Stimulated activated memory B cell treated with anti-CD40 and anti-IgM and Interleukin-4, amounts not matched to agents 10 μg/mL and 1 μg/mL and 100 μg/mL, for 72 hours (primary cell): Measurements from ENCODE around the gene TTLL1.
"Not testable (repeated sequence)": the region's sequence is repeated elsewhere in the genome, so short reads cannot be mapped to it uniquely, and the experiment has no call there.

Experiments used
- ATAC-seq: fragments of 150-1000 bp; cut with Tn5 transposase; 2 replicates; pipeline ENCODE4 v1.10.0; 2021
- H3K27ac Mint-ChIP-seq: one replicate; pipeline ENCODE4 v1.8.0; 2022; ENCODE audit warnings: mild to moderate bottlenecking, mixed read lengths
- H3K27me3 Mint-ChIP-seq: one replicate; pipeline ENCODE4 v1.8.0; 2022; ENCODE audit warnings: mixed read lengths
- H3K36me3 Mint-ChIP-seq: one replicate; pipeline ENCODE4 v1.8.0; 2022; ENCODE audit warnings: mixed read lengths
- H3K4me1 Mint-ChIP-seq: one replicate; pipeline ENCODE4 v1.8.0; 2022; ENCODE audit warnings: mixed read lengths
- H3K4me3 Mint-ChIP-seq: one replicate; pipeline ENCODE4 v1.8.0; 2022; ENCODE audit warnings: mild to moderate bottlenecking, moderate library complexity, mixed read lengths
- H3K9me3 Mint-ChIP-seq: one replicate; pipeline ENCODE4 v1.8.0; 2022; ENCODE audit warnings: mixed read lengths

Gene TTLL1

DNA sequence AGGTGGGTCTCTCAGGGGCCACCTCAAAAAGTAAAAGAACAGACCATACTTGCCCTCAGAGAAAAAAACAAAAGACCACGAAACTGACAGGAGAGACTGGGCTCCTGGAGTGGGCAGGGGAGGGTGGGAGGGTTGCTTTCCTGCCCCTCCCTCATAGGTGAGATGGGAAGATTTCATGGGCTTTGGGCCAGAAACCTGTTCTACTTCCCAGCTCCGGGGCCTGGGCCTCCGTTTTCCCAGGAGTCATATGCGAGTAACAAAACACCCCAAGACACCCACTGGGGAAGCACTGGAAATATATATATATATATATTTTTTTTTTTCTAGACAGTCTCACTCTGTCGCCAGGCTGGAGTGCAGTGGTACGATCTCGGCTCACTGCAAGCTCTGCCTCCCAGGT, 31.6 kb downstream of the TTLL1 start:
- no peak for ATAC-seq
- no peak overlapping the region for H3K4me3 Mint-ChIP-seq
- H3K9me3 Mint-ChIP-seq = no peaks in the 10 kb centered on the region
- H3K27ac Mint-ChIP-seq = no peak overlapping the region
- no peaks in the 10 kb centered on the region for H3K27me3 Mint-ChIP-seq
- peaks cover 14% of the 10 kb centered on the region for H3K36me3 Mint-ChIP-seq
- no peaks in the 10 kb centered on the region for H3K4me1 Mint-ChIP-seq

DNA sequence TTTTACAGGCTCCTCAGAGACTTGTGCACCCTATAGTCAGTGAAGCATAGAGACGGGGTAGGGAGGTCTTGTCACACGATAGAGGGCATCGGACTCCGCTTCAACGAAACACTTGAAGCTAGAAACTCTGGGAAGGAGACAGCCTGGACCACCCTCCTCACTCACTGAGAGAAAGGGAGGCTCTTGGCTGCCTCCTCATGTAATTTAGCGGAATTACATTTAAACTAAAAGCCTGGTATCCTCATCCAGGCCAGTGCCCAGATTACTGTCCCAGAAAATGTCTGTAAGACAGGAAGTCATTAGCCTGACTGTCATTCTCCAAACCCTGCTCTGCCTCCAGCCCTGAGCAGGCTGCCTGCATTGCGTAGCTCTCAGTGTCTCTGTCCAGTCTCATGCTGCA, 36.0 kb downstream of the TTLL1 start:
- no peak overlapping the region for H3K4me3 Mint-ChIP-seq
- H3K36me3 Mint-ChIP-seq = peaks cover 8% of the 10 kb centered on the region
- H3K27me3 Mint-ChIP-seq = no peaks in the 10 kb centered on the region
- no peak overlapping the region for H3K27ac Mint-ChIP-seq
- no peaks in the 10 kb centered on the region for H3K9me3 Mint-ChIP-seq
- no peaks in the 10 kb centered on the region for H3K4me1 Mint-ChIP-seq
- no peak for ATAC-seq

DNA sequence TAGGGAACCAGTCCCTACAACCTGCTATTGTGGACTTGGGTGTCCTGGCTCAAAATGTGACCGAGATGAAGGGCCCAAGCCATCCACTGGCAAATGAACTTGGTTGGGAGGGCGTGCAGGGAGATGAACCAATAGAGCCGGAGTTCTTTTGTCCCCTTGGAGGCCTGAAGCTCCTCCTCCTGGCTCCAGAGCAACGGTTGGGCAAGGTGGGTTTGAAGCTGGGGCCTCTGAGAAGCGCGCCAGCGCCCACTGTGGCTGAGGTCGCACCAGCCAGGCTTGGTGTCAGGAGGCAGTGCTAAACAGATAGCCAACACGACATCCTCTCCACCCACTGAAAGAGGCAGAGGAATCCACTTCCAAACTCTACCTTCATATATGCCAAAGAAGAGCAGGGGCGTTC, 38.2 kb downstream of the TTLL1 start:
- ATAC-seq = no peak
- Mint-ChIP-seq H3K9me3 (no peaks in the 10 kb centered on the region), H3K27ac (no peak overlapping the region), H3K27me3 (no peaks in the 10 kb centered on the region), H3K36me3 (peaks cover 8% of the 10 kb centered on the region), H3K4me1 (no peaks in the 10 kb centered on the region), H3K4me3 (no peak overlapping the region)

DNA sequence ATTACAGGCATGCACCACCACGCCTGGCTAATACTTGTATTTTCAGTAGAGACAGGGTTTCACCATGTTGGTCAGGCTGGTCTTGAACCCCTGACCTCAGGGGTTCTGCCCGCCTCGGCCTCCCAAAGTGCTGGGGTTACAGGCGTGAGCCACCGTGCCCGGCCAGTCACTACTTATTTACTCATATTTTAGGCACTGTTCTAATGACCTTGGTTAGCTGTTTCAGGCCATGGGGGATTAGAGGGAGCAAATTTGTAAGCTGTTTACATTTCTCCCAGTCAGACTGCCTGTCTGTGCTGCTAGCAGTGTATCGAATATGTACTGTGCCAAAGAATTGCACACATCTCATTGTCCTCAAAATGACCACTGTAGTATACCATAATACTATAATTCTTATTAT, 41.6 kb downstream of the TTLL1 start:
- Mint-ChIP-seq H3K4me3 (no peak overlapping the region), H3K9me3 (no peaks in the 10 kb centered on the region), H3K27ac (no peak overlapping the region), H3K27me3 (no peaks in the 10 kb centered on the region), H3K4me1 (no peaks in the 10 kb centered on the region), H3K36me3 (peaks cover 8% of the 10 kb centered on the region)
- no peak for ATAC-seq

DNA sequence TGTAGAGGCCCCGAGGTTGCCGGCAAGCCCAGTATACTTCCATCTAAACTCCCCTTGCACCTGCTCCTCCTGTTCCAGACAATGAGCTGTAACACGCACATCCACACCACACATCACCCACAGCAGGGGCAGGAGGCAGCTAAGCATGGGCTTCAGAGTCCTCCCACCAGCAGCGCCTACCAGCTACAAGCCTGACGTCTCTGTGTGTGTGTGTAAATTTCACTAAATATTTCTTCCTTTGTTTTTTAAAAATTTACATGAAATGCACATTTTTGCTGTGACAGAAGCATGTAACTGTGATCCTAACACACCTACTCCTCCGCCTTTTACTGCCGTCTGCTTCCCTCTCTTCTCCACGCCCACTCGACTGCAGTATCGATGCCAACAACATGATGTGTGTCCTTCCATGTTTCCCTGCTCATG, 44.9 kb downstream of the TTLL1 start:
- H3K4me1 Mint-ChIP-seq = no peaks in the 10 kb centered on the region
- no peak overlapping the region for H3K27ac Mint-ChIP-seq
- H3K27me3 Mint-ChIP-seq = no peaks in the 10 kb centered on the region
- no peaks in the 10 kb centered on the region for H3K36me3 Mint-ChIP-seq
- H3K4me3 Mint-ChIP-seq = no peak overlapping the region
- no peaks in the 10 kb centered on the region for H3K9me3 Mint-ChIP-seq
- ATAC-seq = no peak

DNA sequence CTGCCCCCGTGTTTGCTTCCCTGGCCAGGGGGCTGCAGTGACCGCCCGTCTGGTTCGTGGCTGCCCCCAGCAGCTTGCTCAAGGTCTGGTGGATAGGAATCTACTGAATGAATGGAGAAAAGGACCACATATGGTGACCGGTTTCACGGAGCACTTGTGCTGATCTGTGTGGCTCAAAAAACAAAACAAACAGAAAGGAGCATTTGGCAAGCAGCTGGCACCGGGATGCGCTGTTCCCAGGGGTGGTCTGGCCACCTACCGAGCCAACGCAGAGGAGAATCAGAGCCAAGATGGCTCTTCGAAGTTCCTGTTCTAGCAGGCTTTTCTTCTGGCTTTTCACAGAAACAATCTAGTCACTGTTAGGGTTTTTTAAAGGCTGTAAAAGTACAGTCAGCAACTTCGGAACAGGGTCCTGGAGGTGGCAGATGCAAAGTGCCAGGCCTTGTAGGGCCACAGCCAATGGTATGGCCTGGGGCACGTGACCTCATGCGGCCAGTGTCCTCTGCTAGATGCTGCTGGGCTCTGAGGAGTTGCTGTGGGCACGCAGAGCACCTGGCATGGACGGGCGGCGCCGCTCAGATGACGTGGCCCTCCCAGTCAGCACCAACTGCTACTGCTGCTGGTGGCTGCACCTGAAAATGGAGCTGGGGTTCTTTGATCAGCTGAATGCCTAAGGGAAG, 47.0 kb downstream of the TTLL1 start:
- ATAC-seq = no peak
- H3K27ac Mint-ChIP-seq = no peak overlapping the region
- no peaks in the 10 kb centered on the region for H3K36me3 Mint-ChIP-seq
- no peak overlapping the region for H3K4me3 Mint-ChIP-seq
- no peaks in the 10 kb centered on the region for H3K9me3 Mint-ChIP-seq
- H3K4me1 Mint-ChIP-seq = no peaks in the 10 kb centered on the region
- no peaks in the 10 kb centered on the region for H3K27me3 Mint-ChIP-seq

DNA sequence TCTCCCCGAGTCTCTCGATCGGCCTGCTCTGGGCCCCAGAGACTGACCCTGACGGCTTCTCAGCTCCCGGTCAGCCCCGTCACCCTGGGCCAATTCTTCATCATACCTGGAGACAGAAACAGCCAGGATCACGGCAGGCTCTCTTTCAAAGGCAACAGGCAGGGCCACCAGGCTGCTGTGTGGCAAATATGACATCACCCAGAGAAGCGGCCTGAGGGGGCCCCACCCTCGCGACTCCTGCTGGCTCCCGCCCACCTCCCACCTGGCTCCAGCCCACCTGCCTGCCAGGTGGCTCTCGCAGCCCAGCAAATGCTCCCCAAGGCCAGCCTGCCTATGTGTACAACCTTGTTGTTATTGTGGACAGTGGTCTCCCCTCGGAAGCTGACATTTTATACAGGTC, 49.4 kb downstream of the TTLL1 start:
- no peaks in the 10 kb centered on the region for H3K27me3 Mint-ChIP-seq
- no peak overlapping the region for H3K4me3 Mint-ChIP-seq
- no peaks in the 10 kb centered on the region for H3K4me1 Mint-ChIP-seq
- H3K27ac Mint-ChIP-seq = no peak overlapping the region
- no peaks in the 10 kb centered on the region for H3K9me3 Mint-ChIP-seq
- no peak for ATAC-seq
- H3K36me3 Mint-ChIP-seq = no peaks in the 10 kb centered on the region

DNA sequence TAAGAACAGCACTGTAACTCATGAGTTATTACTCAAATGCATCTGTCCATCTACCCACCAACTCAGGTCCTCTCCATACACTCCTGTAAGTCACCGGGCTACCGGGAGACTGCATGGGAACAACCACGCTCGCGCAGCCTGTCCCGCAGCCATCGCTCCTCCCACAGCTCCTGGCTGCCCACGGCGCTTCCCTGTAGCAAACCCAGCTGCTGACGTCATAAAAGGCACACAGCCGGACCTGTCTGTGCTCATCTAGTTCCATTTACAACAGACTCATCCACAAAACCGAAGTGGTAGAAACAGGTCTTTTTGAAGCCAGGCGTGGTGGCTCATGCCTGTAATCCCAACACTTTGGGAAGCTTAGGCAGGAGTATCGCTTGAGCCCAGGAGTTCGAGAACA, 50.9 kb downstream of the TTLL1 start:
- Mint-ChIP-seq H3K27me3 (no peaks in the 10 kb centered on the region), H3K9me3 (no peaks in the 10 kb centered on the region), H3K4me3 (no peak overlapping the region), H3K36me3 (no peaks in the 10 kb centered on the region), H3K27ac (no peak overlapping the region), H3K4me1 (peaks cover 7% of the 10 kb centered on the region)
- no peak for ATAC-seq

DNA sequence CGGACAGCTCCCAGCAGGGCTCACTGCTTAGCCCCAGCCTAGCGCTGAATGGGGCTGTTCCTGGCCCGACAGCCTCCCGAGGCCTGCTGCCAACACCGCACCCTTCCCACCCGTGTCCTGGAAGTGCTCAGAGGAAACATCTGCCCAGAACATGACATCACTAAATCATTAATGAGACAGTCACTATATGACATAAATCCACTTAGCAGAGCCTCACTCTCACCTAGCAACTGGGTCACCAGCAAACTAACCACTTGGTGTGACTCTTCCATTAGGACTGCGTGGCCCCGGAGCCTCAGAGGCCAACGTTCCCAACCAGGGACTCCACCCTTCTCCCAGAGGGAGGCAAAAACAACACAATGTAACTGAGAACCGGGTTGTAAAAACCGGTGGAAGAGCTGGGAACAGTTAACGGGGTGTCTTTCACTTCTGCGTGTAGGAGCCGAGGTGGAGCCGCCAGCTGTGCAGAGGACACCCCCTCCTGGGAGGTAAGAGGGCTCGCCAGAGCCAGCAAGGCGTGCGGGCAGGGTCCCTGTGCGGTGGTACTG, 52.8 kb downstream of the TTLL1 start:
- no peaks in the 10 kb centered on the region for H3K9me3 Mint-ChIP-seq
- H3K27me3 Mint-ChIP-seq = peaks cover 2% of the 10 kb centered on the region
- ATAC-seq = no peak
- peaks cover 7% of the 10 kb centered on the region for H3K4me1 Mint-ChIP-seq
- H3K4me3 Mint-ChIP-seq = no peak overlapping the region
- no peaks in the 10 kb centered on the region for H3K36me3 Mint-ChIP-seq
- no peak overlapping the region for H3K27ac Mint-ChIP-seq

DNA sequence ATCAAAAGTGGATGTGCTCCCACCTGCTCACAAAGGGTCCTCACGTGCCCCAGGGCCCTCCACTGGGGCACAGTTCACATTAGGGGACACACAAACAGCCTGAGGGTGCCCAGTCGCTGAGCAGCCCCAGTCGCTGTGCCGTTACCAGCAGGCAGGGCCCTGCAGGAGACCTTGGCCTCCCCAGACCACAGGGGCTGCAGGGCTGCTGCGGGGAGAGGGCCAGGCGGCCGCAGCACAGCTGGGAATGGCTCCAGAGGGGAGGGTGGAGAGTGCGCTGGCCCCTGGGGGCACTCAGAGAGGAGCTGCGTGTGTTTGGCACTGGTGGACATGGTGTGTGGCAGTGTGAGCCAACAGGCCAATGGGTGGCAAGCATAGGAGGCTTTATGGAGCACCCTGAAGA, 53.9 kb downstream of the TTLL1 start:
- ATAC-seq = no peak
- Mint-ChIP-seq H3K27me3 (peaks cover 13% of the 10 kb centered on the region), H3K4me3 (no peak overlapping the region), H3K4me1 (peaks cover 7% of the 10 kb centered on the region), H3K27ac (no peak overlapping the region), H3K36me3 (no peaks in the 10 kb centered on the region), H3K9me3 (no peaks in the 10 kb centered on the region)

DNA sequence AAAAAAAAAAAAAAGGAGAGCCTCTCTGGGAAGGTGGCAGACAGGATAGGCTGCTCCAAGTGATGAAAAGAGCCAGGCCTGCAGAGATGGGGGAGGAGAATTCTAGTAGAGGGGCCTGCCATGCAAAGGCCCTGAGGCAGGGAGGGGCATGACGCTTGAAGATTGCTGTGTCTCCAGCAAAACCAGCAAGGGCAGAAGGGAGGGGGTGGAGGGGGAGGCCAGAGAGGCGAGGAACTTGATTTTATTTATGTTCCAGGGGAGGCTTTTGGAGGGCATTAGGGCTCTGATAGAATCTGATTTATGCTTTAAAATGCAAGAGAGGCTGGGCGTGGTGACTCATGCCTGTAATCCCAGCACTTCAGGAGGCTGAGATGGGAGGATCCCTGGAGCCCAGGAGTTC, 57.6 kb downstream of the TTLL1 start:
- ATAC-seq = no peak
- peaks cover 16% of the 10 kb centered on the region for H3K27me3 Mint-ChIP-seq
- peaks cover 7% of the 10 kb centered on the region for H3K4me1 Mint-ChIP-seq
- H3K27ac Mint-ChIP-seq = no peak overlapping the region
- H3K36me3 Mint-ChIP-seq = no peaks in the 10 kb centered on the region
- no peaks in the 10 kb centered on the region for H3K9me3 Mint-ChIP-seq
- H3K4me3 Mint-ChIP-seq = no peak overlapping the region

DNA sequence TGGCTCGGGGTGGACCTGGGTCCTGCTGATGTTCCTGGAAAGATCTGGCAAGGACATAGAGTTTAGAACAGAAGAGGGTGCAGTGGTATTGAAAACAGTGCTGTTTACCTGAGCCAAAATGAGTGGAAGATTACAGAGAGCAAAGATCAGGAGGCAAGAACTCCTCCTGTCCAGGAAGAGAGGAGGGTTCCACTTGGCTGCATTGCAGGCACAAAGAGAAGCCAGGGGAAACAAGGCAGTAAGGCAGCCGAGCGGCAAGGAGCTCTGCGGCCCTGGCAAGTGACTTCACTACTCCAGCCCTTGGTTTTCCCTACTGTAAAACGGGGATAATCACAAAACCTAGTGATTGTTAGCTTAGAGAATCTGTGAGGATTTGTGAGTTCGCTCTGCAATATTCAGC, 70.6 kb downstream of the TTLL1 start:
- no peak overlapping the region for H3K4me3 Mint-ChIP-seq
- no peak for ATAC-seq
- peaks cover 18% of the 10 kb centered on the region for H3K4me1 Mint-ChIP-seq
- no peaks in the 10 kb centered on the region for H3K36me3 Mint-ChIP-seq
- no peaks in the 10 kb centered on the region for H3K27me3 Mint-ChIP-seq
- H3K27ac Mint-ChIP-seq = no peak overlapping the region
- no peaks in the 10 kb centered on the region for H3K9me3 Mint-ChIP-seq

DNA sequence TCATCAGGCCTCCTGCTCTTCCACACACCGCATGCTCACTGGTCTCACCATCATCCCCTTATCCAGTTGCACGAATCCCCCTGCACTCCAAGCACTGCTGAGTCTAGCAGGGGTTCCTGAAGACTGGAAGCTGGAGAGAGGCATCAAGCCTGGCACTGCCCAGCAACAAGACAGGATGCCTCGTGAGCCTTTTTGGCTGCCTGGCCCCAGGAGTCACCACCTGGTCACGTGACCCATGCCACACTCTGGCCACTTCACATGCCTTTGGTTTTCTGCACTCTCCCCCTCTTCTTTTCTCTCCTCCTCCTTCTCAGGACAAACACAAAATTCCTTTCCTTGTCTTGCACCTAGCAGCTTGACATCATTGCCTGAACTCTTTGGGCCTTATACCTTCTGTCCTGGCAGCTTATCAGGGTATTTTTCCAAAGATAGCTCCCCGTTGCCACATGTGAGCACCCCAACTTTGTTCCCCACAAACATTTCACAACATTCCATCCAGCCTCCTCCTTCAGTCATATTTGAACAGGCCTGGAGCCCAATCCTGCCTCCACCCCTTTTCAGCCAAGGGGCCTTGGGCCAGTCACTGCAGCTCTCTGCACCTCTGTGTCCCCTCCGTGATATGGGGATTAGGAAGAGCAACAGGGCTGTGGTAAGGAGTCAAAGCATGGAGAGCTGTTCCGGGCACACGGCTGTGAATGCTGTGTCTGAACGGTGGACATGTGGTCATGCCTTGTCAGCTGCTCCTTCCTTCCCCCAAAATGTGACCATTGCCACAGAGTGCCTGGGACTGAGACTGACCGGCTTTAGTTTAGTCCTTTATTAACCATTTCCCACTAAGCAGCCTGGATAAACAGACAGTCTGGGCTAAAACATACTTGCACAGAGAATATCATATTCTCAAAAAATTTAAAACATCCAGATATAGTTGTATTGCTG, 71.4 kb downstream of the TTLL1 start:
- H3K27ac Mint-ChIP-seq = no peak overlapping the region
- ATAC-seq = no peak
- peaks cover 26% of the 10 kb centered on the region for H3K4me1 Mint-ChIP-seq
- H3K4me3 Mint-ChIP-seq = no peak overlapping the region
- no peaks in the 10 kb centered on the region for H3K9me3 Mint-ChIP-seq
- no peaks in the 10 kb centered on the region for H3K27me3 Mint-ChIP-seq
- H3K36me3 Mint-ChIP-seq = no peaks in the 10 kb centered on the region

DNA sequence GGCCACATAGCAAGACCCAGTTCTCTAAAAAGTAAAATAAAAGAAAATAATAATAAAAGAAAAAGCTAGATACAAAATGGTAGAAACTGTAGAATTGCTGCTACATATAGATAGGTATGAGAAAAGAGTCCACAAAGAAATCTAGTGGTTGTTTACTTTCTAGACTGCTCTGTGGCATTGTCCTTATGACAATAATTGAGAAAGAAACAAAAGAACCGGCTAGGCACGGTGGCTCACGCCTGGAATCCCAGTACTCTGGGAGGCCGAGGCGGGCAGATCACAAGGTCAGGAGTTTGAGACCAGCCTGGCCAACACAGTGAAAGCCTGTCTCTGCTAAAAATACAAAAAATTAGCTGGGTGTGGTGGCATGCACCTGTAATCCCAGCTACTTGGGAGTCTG, 73.0 kb downstream of the TTLL1 start:
- H3K27ac Mint-ChIP-seq, H3K4me3 Mint-ChIP-seq, H3K9me3 Mint-ChIP-seq, H3K36me3 Mint-ChIP-seq, ATAC-seq, H3K27me3 Mint-ChIP-seq: not testable (repeated sequence)
- H3K4me1 Mint-ChIP-seq = peaks cover 37% of the 10 kb centered on the region

DNA sequence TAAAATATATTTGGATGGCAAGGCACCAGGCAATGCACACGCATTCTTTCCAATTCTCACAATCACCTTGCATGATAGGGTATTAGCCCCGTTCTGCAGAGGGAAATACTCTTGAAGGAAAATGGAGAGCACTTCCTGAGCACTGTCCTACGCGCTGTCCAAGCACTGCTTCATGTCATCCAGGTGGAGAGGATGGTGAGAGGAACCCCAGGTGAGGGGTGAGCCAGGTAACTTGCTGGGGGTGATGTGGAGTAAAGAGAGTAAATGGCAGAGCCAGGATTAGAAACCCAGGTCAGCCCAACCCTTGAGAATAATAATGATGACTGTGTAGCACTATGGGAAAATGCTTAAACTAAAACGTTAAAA, 73.5 kb downstream of the TTLL1 start:
- Mint-ChIP-seq H3K36me3 (no peaks in the 10 kb centered on the region), H3K4me3 (peak overlapping the region; percentile 99), H3K27me3 (no peaks in the 10 kb centered on the region), H3K4me1 (peaks cover 40% of the 10 kb centered on the region), H3K27ac (peak overlapping the region; percentile 95), H3K9me3 (no peaks in the 10 kb centered on the region)
- ATAC-seq = no peak
